Measurements from ENCODE around the gene DHRS13.

GRCh38 chr17:28929787-28930186, 26.9 kb upstream of the DHRS13 start:
- TF ChIP-seq POLR2AphosphoS5 (IDR thresholded peaks at IDR 0.05), result no peak
- no peak for TF ChIP-seq POLR2A (IDR thresholded peaks at IDR 0.05)
- TF ChIP-seq CTCF (IDR thresholded peaks at IDR 0.05), result no peak

All from sigmoid colon (tissue), 4 donors.